Heart left ventricle (tissue), 13 donors: ENCODE measurements around the gene R3HDM2.

Experiments
- POLR2A ChIP-seq, 2 donors: fragments of 450-650 bp; IDR thresholded peaks; one replicate each; pipeline ENCODE4 v1.6.1; 2017; ENCODE audit warnings: antibody characterized with exemption in 2 of 2, mild to moderate bottlenecking in 2 of 2, moderate library complexity in 2 of 2
- TF ChIP-seq, protein P1 (sequence below), 12 donors: fragments of 200-600 bp; sonication (generic) in 4 of 12; IDR thresholded peaks; one replicate each; pipeline versions ENCODE4 v1.5.0 to v1.8.0; 2018 to 2022; ENCODE audit warnings: antibody characterized with exemption in 12 of 12, mild to moderate bottlenecking in 5 of 12
- donor health status: ischemic (EF 13 %, LVEDD 7.1; RV severe dilation, severe dysfunction).
- donor health status: DM: no; HTN: yes; CAD: no.
- donor health status: DM: no; HTN: no; CAD: no.
- donor health status: ischemic (EF 25% LVEDD 6.9; RV normal size, moderate dysfunction).
- donor health status: ischemic (EF 25% LVEDD 5.7; RV mildly dilated, moderate dysfunction).
- donor health status: ischemic (EF 35%, LVEDD 5.7; RV mildly dilated, moderate dysfunction).
- donor health status: nonischemic (EF 11% LVEDD 7.7; RV severe dilation, severe dysfunction).
- donor health status: DM: yes; HTN: yes; CAD: no.
- donor health status: PGD.
- donor health status: ischemic (EF 29% LVEDD 5.4; RV normal size, mild dysfunction).
- donor health status: nonischemic (EF 23%, LVEDD 6.1; RV moderate dilation, normal function).

DNA sequence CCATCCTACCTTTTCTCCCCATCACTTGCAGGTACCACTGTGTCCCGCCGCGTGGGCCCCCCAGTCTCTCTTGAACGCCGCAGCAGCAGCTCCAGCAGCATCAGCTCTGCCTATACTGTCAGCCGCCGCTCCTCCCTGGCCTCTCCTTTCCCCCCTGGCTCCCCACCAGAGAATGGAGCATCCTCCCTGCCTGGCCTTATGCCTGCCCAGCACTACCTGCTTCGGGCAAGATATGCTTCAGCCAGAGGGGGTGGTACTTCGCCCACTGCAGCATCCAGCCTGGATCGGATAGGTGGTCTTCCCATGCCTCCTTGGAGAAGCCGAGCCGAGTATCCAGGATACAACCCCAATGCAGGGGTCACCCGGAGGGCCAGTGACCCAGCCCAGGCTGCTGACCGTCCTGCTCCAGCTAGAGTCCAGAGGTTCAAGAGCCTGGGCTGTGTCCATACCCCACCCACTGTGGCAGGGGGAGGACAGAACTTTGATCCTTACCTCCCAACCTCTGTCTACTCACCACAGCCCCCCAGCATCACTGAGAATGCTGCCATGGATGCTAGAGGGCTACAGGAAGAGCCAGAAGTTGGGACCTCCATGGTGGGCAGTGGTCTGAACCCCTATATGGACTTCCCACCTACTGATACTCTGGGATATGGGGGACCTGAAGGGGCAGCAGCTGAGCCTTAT, 39.6 kb upstream of the R3HDM2 start:
- TF ChIP-seq, protein P1, sequence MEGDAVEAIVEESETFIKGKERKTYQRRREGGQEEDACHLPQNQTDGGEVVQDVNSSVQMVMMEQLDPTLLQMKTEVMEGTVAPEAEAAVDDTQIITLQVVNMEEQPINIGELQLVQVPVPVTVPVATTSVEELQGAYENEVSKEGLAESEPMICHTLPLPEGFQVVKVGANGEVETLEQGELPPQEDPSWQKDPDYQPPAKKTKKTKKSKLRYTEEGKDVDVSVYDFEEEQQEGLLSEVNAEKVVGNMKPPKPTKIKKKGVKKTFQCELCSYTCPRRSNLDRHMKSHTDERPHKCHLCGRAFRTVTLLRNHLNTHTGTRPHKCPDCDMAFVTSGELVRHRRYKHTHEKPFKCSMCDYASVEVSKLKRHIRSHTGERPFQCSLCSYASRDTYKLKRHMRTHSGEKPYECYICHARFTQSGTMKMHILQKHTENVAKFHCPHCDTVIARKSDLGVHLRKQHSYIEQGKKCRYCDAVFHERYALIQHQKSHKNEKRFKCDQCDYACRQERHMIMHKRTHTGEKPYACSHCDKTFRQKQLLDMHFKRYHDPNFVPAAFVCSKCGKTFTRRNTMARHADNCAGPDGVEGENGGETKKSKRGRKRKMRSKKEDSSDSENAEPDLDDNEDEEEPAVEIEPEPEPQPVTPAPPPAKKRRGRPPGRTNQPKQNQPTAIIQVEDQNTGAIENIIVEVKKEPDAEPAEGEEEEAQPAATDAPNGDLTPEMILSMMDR (IDR thresholded peaks at IDR 0.05), result no peak
- no peak for TF ChIP-seq POLR2A (IDR thresholded peaks at IDR 0.05)
